ENCODE data around the gene PTBP2.

Gene PTBP2

DNA sequence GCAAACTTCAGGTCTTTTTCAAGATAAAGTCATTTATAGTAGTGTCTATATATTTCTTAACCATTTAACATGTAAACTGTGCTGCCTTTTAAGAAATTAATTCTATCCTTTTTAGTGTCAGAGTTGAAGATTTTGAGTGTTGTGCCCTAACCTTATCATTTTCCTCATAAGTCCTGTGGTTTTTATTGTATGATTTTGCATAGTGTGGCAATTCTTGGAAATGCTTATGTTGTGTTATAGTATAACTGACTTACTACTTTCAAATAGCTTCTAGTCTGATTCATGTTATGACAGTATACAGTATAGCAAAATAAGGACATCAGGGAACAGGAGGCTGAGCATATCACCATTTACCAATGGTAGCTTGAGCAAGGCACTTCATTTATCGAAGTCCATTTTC is 99.1 kb downstream of the PTBP2 start:
- DNase-seq (ENCODE audit: extremely low read depth, insufficient read length): no peak
- TF ChIP-seq CTCF (IDR thresholded peaks at IDR 0.05; ENCODE audit: insufficient read depth, low read length, poor library complexity, severe bottlenecking): no peak
- H3K36me3 ChIP-seq (ENCODE audit: control insufficient read depth, insufficient read depth, low read length): no peaks in the 10 kb centered on the region; the same call in 1 of the 2 replicates
- H3K27me3 ChIP-seq (replicated peaks; ENCODE audit: control insufficient read depth, insufficient read depth, low read length): no peaks in the 10 kb centered on the region
- H3K4me3 ChIP-seq (replicated peaks; ENCODE audit: low read depth, low read length): no peak overlapping the region

- DNase-seq (ENCODE audit: extremely low read depth, insufficient read length): no peak
- Histone ChIP-seq H3K4me3 (replicated peaks; ENCODE audit: low read depth, low read length) (no peak overlapping the region), H3K27me3 (replicated peaks; ENCODE audit: control insufficient read depth, insufficient read depth, low read length) (no peaks in the 10 kb centered on the region), H3K36me3 (ENCODE audit: control insufficient read depth, insufficient read depth, low read length) (no peaks in the 10 kb centered on the region; the same call in 1 of the 2 replicates)
- TF ChIP-seq CTCF (IDR thresholded peaks at IDR 0.05; ENCODE audit: insufficient read depth, low read length, poor library complexity, severe bottlenecking): no peak
These were observed 103.6 kb downstream of the PTBP2 start for GRCh38 chr1:96825231-96825630.

- no peaks in the 10 kb centered on the region for H3K27me3 ChIP-seq (replicated peaks; ENCODE audit: control insufficient read depth, insufficient read depth, low read length)
- no peak overlapping the region for H3K4me3 ChIP-seq (replicated peaks; ENCODE audit: low read depth, low read length)
- DNase-seq (ENCODE audit: extremely low read depth, insufficient read length): no peak
- TF ChIP-seq CTCF (IDR thresholded peaks at IDR 0.05; ENCODE audit: insufficient read depth, low read length, poor library complexity, severe bottlenecking): no peak
- no peaks in the 10 kb centered on the region; the same call in 1 of the 2 replicates for H3K36me3 ChIP-seq (ENCODE audit: control insufficient read depth, insufficient read depth, low read length)
These were observed 104.5 kb downstream of the PTBP2 start for GRCh38 chr1:96825950-96826576.

DNA sequence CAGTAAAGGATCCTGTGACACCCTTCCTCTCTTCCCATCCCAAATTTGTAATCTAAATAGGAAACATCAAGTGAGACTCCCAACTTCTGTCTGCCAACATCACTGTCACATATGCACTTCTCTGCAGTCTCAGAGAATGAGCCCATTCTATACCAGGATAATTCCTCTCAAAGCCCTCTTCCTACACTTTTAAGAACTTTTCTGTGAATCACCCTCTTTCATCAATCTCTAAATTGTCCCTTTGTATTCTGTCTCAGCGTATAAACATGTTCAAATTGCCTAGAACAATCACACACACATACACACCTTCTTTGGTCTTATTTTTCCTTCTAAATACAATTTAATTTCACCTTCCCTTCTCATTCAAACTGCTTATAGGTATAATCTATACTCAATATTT is 111.8 kb downstream of the PTBP2 start:
- no peaks in the 10 kb centered on the region for H3K27me3 ChIP-seq (replicated peaks; ENCODE audit: control insufficient read depth, insufficient read depth, low read length)
- H3K4me3 ChIP-seq (replicated peaks; ENCODE audit: low read depth, low read length): no peak overlapping the region
- no peak for DNase-seq (ENCODE audit: extremely low read depth, insufficient read length)
- no peak for TF ChIP-seq CTCF (IDR thresholded peaks at IDR 0.05; ENCODE audit: insufficient read depth, low read length, poor library complexity, severe bottlenecking)
- H3K36me3 ChIP-seq (ENCODE audit: control insufficient read depth, insufficient read depth, low read length): no peaks in the 10 kb centered on the region

GRCh38 chr1:96834986-96835385 is 113.4 kb downstream of the PTBP2 start:
- no peak for DNase-seq (ENCODE audit: extremely low read depth, insufficient read length)
- no peak for TF ChIP-seq CTCF (IDR thresholded peaks at IDR 0.05; ENCODE audit: insufficient read depth, low read length, poor library complexity, severe bottlenecking)
- H3K27me3 ChIP-seq (replicated peaks; ENCODE audit: control insufficient read depth, insufficient read depth, low read length): no peaks in the 10 kb centered on the region
- H3K36me3 ChIP-seq (ENCODE audit: control insufficient read depth, insufficient read depth, low read length): no peaks in the 10 kb centered on the region
- H3K4me3 ChIP-seq (replicated peaks; ENCODE audit: low read depth, low read length): no peak overlapping the region
